SK-N-SH treated with all-trans-retinoic acid at 6 μM for 48 hours (cell line): ENCODE data around the gene CEACAM6.
A peak's percentile ranks its signal among the peaks of the same experiment; 100 is the strongest.

Source experiments
- ATAC-seq: fragments of 200-7000 bp; cut with Tn5 transposase; 3 replicates; pipeline ENCODE4 v1.9.1; 2020; ENCODE audit warnings: mild to moderate bottlenecking, moderate library complexity
- ARNTL ChIP-seq: fragments of 450-650 bp; formaldehyde crosslinking; IDR thresholded peaks from 2 replicates; pipeline ENCODE4 v1.5.0; 2020; ENCODE audit warnings: low read depth, mild to moderate bottlenecking, moderate library complexity, borderline replicate concordance
- BACH2 ChIP-seq: fragments of 250-450 bp; sonication (Bioruptor Pico); IDR thresholded peaks from 2 replicates; pipeline ENCODE4 v1.9.0; 2021; ENCODE audit warnings: mild to moderate bottlenecking, borderline replicate concordance
- CREB5 ChIP-seq: fragments of 250-450 bp; sonication (Bioruptor Pico); IDR thresholded peaks from 2 replicates; pipeline ENCODE4 v1.5.1; 2020; ENCODE audit warnings: low read depth, mild to moderate bottlenecking, moderate library complexity
- CSDC2 ChIP-seq: fragments of 250-450 bp; sonication (Bioruptor Pico); IDR thresholded peaks from 2 replicates; pipeline ENCODE4 v1.5.0; 2020; ENCODE audit warnings: mild to moderate bottlenecking, moderate library complexity
- ESRRG ChIP-seq: fragments of 250-450 bp; sonication (Bioruptor Pico); IDR thresholded peaks from 2 replicates; pipeline ENCODE4 v1.6.1; 2021; ENCODE audit warnings: mild to moderate bottlenecking
- GLIS3 ChIP-seq: fragments of 250-450 bp; sonication (Bioruptor Pico); IDR thresholded peaks from 2 replicates; pipeline ENCODE4 v1.5.0; 2020; ENCODE audit warnings: mild to moderate bottlenecking, moderate library complexity
- ISL1 ChIP-seq: fragments of 250-450 bp; sonication (Bioruptor Pico); IDR thresholded peaks from 2 replicates; pipeline ENCODE4 v2.1.2; 2022; ENCODE audit warnings: mild to moderate bottlenecking, moderate library complexity
- OSR1 ChIP-seq: fragments of 250-450 bp; sonication (Bioruptor Pico); IDR thresholded peaks from 2 replicates; pipeline ENCODE4 v1.8.0; 2022; ENCODE audit warnings: moderate library complexity, mild to moderate bottlenecking, inconsistent platforms
- PATZ1 ChIP-seq: fragments of 250-450 bp; sonication (Bioruptor Pico); IDR thresholded peaks from 2 replicates; pipeline ENCODE4 v1.8.0; 2020; ENCODE audit warnings: mild to moderate bottlenecking, moderate library complexity, borderline replicate concordance
- POU6F1 ChIP-seq: fragments of 250-450 bp; sonication (Bioruptor Pico); IDR thresholded peaks from 2 replicates; pipeline ENCODE4 v1.8.0; 2021; ENCODE audit warnings: low read depth, mild to moderate bottlenecking, moderate library complexity, borderline replicate concordance
- RARB ChIP-seq: fragments of 250-450 bp; sonication (Bioruptor Pico); IDR thresholded peaks from 2 replicates; pipeline ENCODE4 v1.8.0; 2021; ENCODE audit warnings: mild to moderate bottlenecking, moderate library complexity
- SNAI2 ChIP-seq: fragments of 250-450 bp; sonication (Bioruptor Pico); IDR thresholded peaks from 2 replicates; pipeline ENCODE4 v1.5.0; 2020; ENCODE audit warnings: mild to moderate bottlenecking, moderate library complexity
- TCF4 ChIP-seq: fragments of 250-450 bp; sonication (Bioruptor Pico); IDR thresholded peaks from 2 replicates; pipeline ENCODE4 v1.8.0; 2021; ENCODE audit warnings: mild to moderate bottlenecking, moderate library complexity, borderline replicate concordance
- TOX ChIP-seq: fragments of 250-450 bp; sonication (Bioruptor Pico); IDR thresholded peaks from 2 replicates; pipeline ENCODE4 v1.8.0; 2021; ENCODE audit warnings: mild to moderate bottlenecking, moderate library complexity, borderline replicate concordance
- TSHZ2 ChIP-seq: fragments of 250-450 bp; sonication (Bioruptor Pico); IDR thresholded peaks from 2 replicates; pipeline ENCODE4 v1.5.0; 2020; ENCODE audit warnings: mild to moderate bottlenecking, moderate library complexity
- ZFP3 ChIP-seq: fragments of 250-450 bp; sonication (Bioruptor Pico); IDR thresholded peaks from 2 replicates; pipeline ENCODE4 v1.5.0; 2020; ENCODE audit warnings: mild to moderate bottlenecking, moderate library complexity
- ZFP30 ChIP-seq: fragments of 450-650 bp; formaldehyde crosslinking; IDR thresholded peaks from 2 replicates; pipeline ENCODE4 v1.5.0; 2022; ENCODE audit warnings: mild to moderate bottlenecking, moderate library complexity
- ZNF565 ChIP-seq: fragments of 450-650 bp; formaldehyde crosslinking; conservative IDR thresholded peaks from 2 replicates; pipeline ENCODE4 v1.5.0; 2020; ENCODE audit warnings: low read depth, mild to moderate bottlenecking, moderate library complexity
- ZNF70 ChIP-seq: fragments of 450-650 bp; formaldehyde crosslinking; IDR thresholded peaks from 2 replicates; pipeline ENCODE4 v1.5.0; 2020; ENCODE audit warnings: mild to moderate bottlenecking, moderate library complexity
- ZNF8 ChIP-seq: fragments of 450-650 bp; formaldehyde crosslinking; IDR thresholded peaks from 2 replicates; pipeline ENCODE4 v1.5.0; 2020; ENCODE audit warnings: mild to moderate bottlenecking, moderate library complexity
- TF ChIP-seq, protein P1 (sequence below): fragments of 250-450 bp; sonication (Bioruptor Pico); IDR thresholded peaks from 2 replicates; pipeline ENCODE4 v1.5.1; 2021; ENCODE audit warnings: mild to moderate bottlenecking, moderate library complexity

Gene CEACAM6

DNA sequence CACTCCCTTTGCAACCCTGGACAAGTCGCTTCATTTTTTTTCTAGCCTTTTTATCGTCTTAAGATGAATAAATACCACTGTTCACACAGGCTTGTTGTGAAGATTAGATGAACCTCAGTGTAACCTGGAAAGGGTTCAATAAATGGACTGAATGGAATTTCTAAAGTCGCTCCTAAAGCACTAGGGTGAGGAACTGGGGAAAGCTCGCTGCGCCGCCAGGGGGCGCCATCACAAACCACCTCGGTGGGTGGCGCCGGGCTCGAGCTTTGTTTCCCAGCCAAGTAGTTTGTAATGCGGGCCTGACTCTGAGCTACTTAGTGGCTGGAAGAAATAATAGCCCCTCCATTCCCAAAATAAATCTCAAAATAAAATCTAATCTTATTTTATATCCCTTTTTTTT is 2.2 kb upstream of the CEACAM6 start:
- ATAC-seq: peak; percentile 73
- TF ChIP-seq ZNF565 (CRISPR knock-in tag): no peak
- TF ChIP-seq, protein P1, sequence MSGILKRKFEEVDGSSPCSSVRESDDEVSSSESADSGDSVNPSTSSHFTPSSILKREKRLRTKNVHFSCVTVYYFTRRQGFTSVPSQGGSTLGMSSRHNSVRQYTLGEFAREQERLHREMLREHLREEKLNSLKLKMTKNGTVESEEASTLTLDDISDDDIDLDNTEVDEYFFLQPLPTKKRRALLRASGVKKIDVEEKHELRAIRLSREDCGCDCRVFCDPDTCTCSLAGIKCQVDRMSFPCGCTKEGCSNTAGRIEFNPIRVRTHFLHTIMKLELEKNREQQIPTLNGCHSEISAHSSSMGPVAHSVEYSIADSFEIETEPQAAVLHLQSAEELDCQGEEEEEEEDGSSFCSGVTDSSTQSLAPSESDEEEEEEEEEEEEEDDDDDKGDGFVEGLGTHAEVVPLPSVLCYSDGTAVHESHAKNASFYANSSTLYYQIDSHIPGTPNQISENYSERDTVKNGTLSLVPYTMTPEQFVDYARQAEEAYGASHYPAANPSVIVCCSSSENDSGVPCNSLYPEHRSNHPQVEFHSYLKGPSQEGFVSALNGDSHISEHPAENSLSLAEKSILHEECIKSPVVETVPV (CRISPR knock-in tag): no peak
- no peak for TF ChIP-seq ESRRG (CRISPR knock-in tag)
- no peak for TF ChIP-seq POU6F1
- no peak for TF ChIP-seq ZNF8 (CRISPR knock-in tag)
- TF ChIP-seq BACH2 (CRISPR knock-in tag): no peak
- TF ChIP-seq TOX (CRISPR knock-in tag): no peak
- TF ChIP-seq ZFP3: no peak
- TF ChIP-seq CREB5 (CRISPR knock-in tag): no peak
- TF ChIP-seq CSDC2 (CRISPR knock-in tag): no peak
- no peak for TF ChIP-seq ZFP30 (CRISPR knock-in tag)
- no peak for TF ChIP-seq ZNF70 (CRISPR knock-in tag)
- no peak for TF ChIP-seq RARB (CRISPR knock-in tag)
- TF ChIP-seq SNAI2 (CRISPR knock-in tag): no peak
- no peak for TF ChIP-seq TSHZ2 (CRISPR knock-in tag)
- no peak for TF ChIP-seq OSR1 (CRISPR knock-in tag)
- no peak for TF ChIP-seq TCF4
- no peak for TF ChIP-seq PATZ1
- TF ChIP-seq ARNTL: no peak

GRCh38 chr19:41753936-41754529 is 1.3 kb upstream of the CEACAM6 start:
- TF ChIP-seq PATZ1 (no peak), ARNTL (no peak), ESRRG (CRISPR knock-in tag) (no peak), ISL1 (CRISPR knock-in tag) (no peak), GLIS3 (no peak), OSR1 (CRISPR knock-in tag) (no peak), TOX (CRISPR knock-in tag) (no peak), RARB (CRISPR knock-in tag) (no peak), ZFP3 (no peak), TCF4 (no peak)
- TF ChIP-seq, protein P1 (CRISPR knock-in tag): no peak
- peak; percentile 91 for ATAC-seq
